ENCODE data around the gene HIRA.

HIRA gene

GRCh38 chr22:19410941-19411689 lies 20.4 kb downstream of the HIRA start:
- Histone ChIP-seq H3K27ac (ENCODE audit: insufficient read depth, low read depth, low read length, poor library complexity, severe bottlenecking) (no peak overlapping the region), H3K36me3 (ENCODE audit: control insufficient read depth, insufficient read depth, low read length) (peaks cover 23% of the 10 kb centered on the region), H3K27me3 (ENCODE audit: control insufficient read depth, insufficient read depth, low read length, poor library complexity, severe bottlenecking) (no peaks in the 10 kb centered on the region), H3K4me3 (ENCODE audit: insufficient read depth, low read depth, low read length) (no peak overlapping the region), H3K9me3 (ENCODE audit: control insufficient read depth, low read length) (no peaks in the 10 kb centered on the region), H3K4me1 (ENCODE audit: control insufficient read depth, insufficient read depth, low read length) (no peaks in the 10 kb centered on the region)
- 95 to 96% methylated on average over 6 of the region's 6 CpGs for WGBS, 2 experiments

GRCh38 chr22:19407649-19408606 lies 23.6 kb downstream of the HIRA start:
- Histone ChIP-seq H3K4me1 (ENCODE audit: control insufficient read depth, insufficient read depth, low read length) (no peaks in the 10 kb centered on the region), H3K9me3 (ENCODE audit: control insufficient read depth, low read length) (no peaks in the 10 kb centered on the region), H3K4me3 (ENCODE audit: insufficient read depth, low read depth, low read length) (no peak overlapping the region), H3K36me3 (ENCODE audit: control insufficient read depth, insufficient read depth, low read length) (peaks cover 35% of the 10 kb centered on the region), H3K27me3 (ENCODE audit: control insufficient read depth, insufficient read depth, low read length, poor library complexity, severe bottlenecking) (no peaks in the 10 kb centered on the region), H3K27ac (ENCODE audit: insufficient read depth, low read depth, low read length, poor library complexity, severe bottlenecking) (no peak overlapping the region)
- 94 to 96% methylated on average over 16 of the region's 16 CpGs for WGBS, 2 experiments

GRCh38 chr22:19406846-19407245 lies 24.7 kb downstream of the HIRA start:
- Histone ChIP-seq H3K4me3 (ENCODE audit: insufficient read depth, low read depth, low read length) (no peak overlapping the region), H3K4me1 (ENCODE audit: control insufficient read depth, insufficient read depth, low read length) (no peaks in the 10 kb centered on the region), H3K27ac (ENCODE audit: insufficient read depth, low read depth, low read length, poor library complexity, severe bottlenecking) (no peak overlapping the region), H3K9me3 (ENCODE audit: control insufficient read depth, low read length) (no peaks in the 10 kb centered on the region), H3K36me3 (ENCODE audit: control insufficient read depth, insufficient read depth, low read length) (peaks cover 36% of the 10 kb centered on the region), H3K27me3 (ENCODE audit: control insufficient read depth, insufficient read depth, low read length, poor library complexity, severe bottlenecking) (no peaks in the 10 kb centered on the region)
- WGBS, 2 experiments: 86 to 90% methylated on average over 4 of the region's 4 CpGs

GRCh38 chr22:19406281-19406811 lies 25.2 kb downstream of the HIRA start:
- 95 to 97% methylated on average over 3 of the region's 3 CpGs for WGBS, 2 experiments
- H3K4me1 ChIP-seq (ENCODE audit: control insufficient read depth, insufficient read depth, low read length): no peaks in the 10 kb centered on the region
- H3K27ac ChIP-seq (ENCODE audit: insufficient read depth, low read depth, low read length, poor library complexity, severe bottlenecking): no peak overlapping the region
- peaks cover 39% of the 10 kb centered on the region for H3K36me3 ChIP-seq (ENCODE audit: control insufficient read depth, insufficient read depth, low read length)
- H3K4me3 ChIP-seq (ENCODE audit: insufficient read depth, low read depth, low read length): no peak overlapping the region
- H3K9me3 ChIP-seq (ENCODE audit: control insufficient read depth, low read length): no peaks in the 10 kb centered on the region
- no peaks in the 10 kb centered on the region for H3K27me3 ChIP-seq (ENCODE audit: control insufficient read depth, insufficient read depth, low read length, poor library complexity, severe bottlenecking)

- H3K27me3 ChIP-seq (ENCODE audit: control insufficient read depth, insufficient read depth, low read length, poor library complexity, severe bottlenecking): no peaks in the 10 kb centered on the region
- H3K36me3 ChIP-seq (ENCODE audit: control insufficient read depth, insufficient read depth, low read length): peaks cover 38% of the 10 kb centered on the region
- WGBS, 2 experiments: 94 to 96% methylated on average over 8 of the region's 8 CpGs
- no peaks in the 10 kb centered on the region for H3K9me3 ChIP-seq (ENCODE audit: control insufficient read depth, low read length)
- no peak overlapping the region for H3K4me3 ChIP-seq (ENCODE audit: insufficient read depth, low read depth, low read length)
- no peak overlapping the region for H3K27ac ChIP-seq (ENCODE audit: insufficient read depth, low read depth, low read length, poor library complexity, severe bottlenecking)
- H3K4me1 ChIP-seq (ENCODE audit: control insufficient read depth, insufficient read depth, low read length): no peaks in the 10 kb centered on the region
Observed at GRCh38 chr22:19405652-19406051, 25.9 kb downstream of the HIRA start.

- H3K9me3 ChIP-seq (ENCODE audit: control insufficient read depth, low read length): no peaks in the 10 kb centered on the region
- H3K4me3 ChIP-seq (ENCODE audit: insufficient read depth, low read depth, low read length): no peak overlapping the region
- peaks cover 34% of the 10 kb centered on the region for H3K36me3 ChIP-seq (ENCODE audit: control insufficient read depth, insufficient read depth, low read length)
- WGBS, 2 experiments: 93 to 94% methylated on average over 4 of the region's 4 CpGs
- no peaks in the 10 kb centered on the region for H3K4me1 ChIP-seq (ENCODE audit: control insufficient read depth, insufficient read depth, low read length)
- H3K27me3 ChIP-seq (ENCODE audit: control insufficient read depth, insufficient read depth, low read length, poor library complexity, severe bottlenecking): no peaks in the 10 kb centered on the region
- H3K27ac ChIP-seq (ENCODE audit: insufficient read depth, low read depth, low read length, poor library complexity, severe bottlenecking): no peak overlapping the region
Observed at GRCh38 chr22:19405133-19405532, 26.4 kb downstream of the HIRA start.

GRCh38 chr22:19404676-19405075 lies 26.9 kb downstream of the HIRA start:
- 94% methylated on average over 3 of the region's 3 CpGs for WGBS, 2 experiments
- H3K36me3 ChIP-seq (ENCODE audit: control insufficient read depth, insufficient read depth, low read length): peaks cover 32% of the 10 kb centered on the region
- no peaks in the 10 kb centered on the region for H3K27me3 ChIP-seq (ENCODE audit: control insufficient read depth, insufficient read depth, low read length, poor library complexity, severe bottlenecking)
- no peak overlapping the region for H3K27ac ChIP-seq (ENCODE audit: insufficient read depth, low read depth, low read length, poor library complexity, severe bottlenecking)
- H3K9me3 ChIP-seq (ENCODE audit: control insufficient read depth, low read length): no peaks in the 10 kb centered on the region
- H3K4me1 ChIP-seq (ENCODE audit: control insufficient read depth, insufficient read depth, low read length): no peaks in the 10 kb centered on the region
- no peak overlapping the region for H3K4me3 ChIP-seq (ENCODE audit: insufficient read depth, low read depth, low read length)

GRCh38 chr22:19402642-19403191 lies 28.8 kb downstream of the HIRA start:
- no peaks in the 10 kb centered on the region for H3K27me3 ChIP-seq (ENCODE audit: control insufficient read depth, insufficient read depth, low read length, poor library complexity, severe bottlenecking)
- H3K9me3 ChIP-seq (ENCODE audit: control insufficient read depth, low read length): no peaks in the 10 kb centered on the region
- H3K36me3 ChIP-seq (ENCODE audit: control insufficient read depth, insufficient read depth, low read length): peaks cover 19% of the 10 kb centered on the region
- H3K4me1 ChIP-seq (ENCODE audit: control insufficient read depth, insufficient read depth, low read length): no peaks in the 10 kb centered on the region
- H3K27ac ChIP-seq (ENCODE audit: insufficient read depth, low read depth, low read length, poor library complexity, severe bottlenecking): no peak overlapping the region
- WGBS, 2 experiments: 87 to 92% methylated on average over 3 to 4 of the region's 4 CpGs
- no peak overlapping the region for H3K4me3 ChIP-seq (ENCODE audit: insufficient read depth, low read depth, low read length)

GRCh38 chr22:19401483-19401882 lies 30.1 kb downstream of the HIRA start:
- Histone ChIP-seq H3K4me3 (ENCODE audit: insufficient read depth, low read depth, low read length) (no peak overlapping the region), H3K4me1 (ENCODE audit: control insufficient read depth, insufficient read depth, low read length) (no peaks in the 10 kb centered on the region), H3K27ac (ENCODE audit: insufficient read depth, low read depth, low read length, poor library complexity, severe bottlenecking) (no peak overlapping the region), H3K27me3 (ENCODE audit: control insufficient read depth, insufficient read depth, low read length, poor library complexity, severe bottlenecking) (no peaks in the 10 kb centered on the region), H3K36me3 (ENCODE audit: control insufficient read depth, insufficient read depth, low read length) (peaks cover 25% of the 10 kb centered on the region), H3K9me3 (ENCODE audit: control insufficient read depth, low read length) (no peaks in the 10 kb centered on the region)
- 94 to 95% methylated on average over 4 of the region's 4 CpGs for WGBS, 2 experiments

GRCh38 chr22:19400881-19401280 lies 30.7 kb downstream of the HIRA start:
- WGBS, 2 experiments: 94% methylated on average over 6 of the region's 6 CpGs

More at GRCh38 chr22:19400881-19401280, 30.7 kb downstream of the HIRA start:
- no peak overlapping the region for H3K4me3 ChIP-seq (ENCODE audit: insufficient read depth, low read depth, low read length)
- no peaks in the 10 kb centered on the region for H3K4me1 ChIP-seq (ENCODE audit: control insufficient read depth, insufficient read depth, low read length)
- no peak overlapping the region for H3K27ac ChIP-seq (ENCODE audit: insufficient read depth, low read depth, low read length, poor library complexity, severe bottlenecking)
- no peaks in the 10 kb centered on the region for H3K9me3 ChIP-seq (ENCODE audit: control insufficient read depth, low read length)
- peaks cover 27% of the 10 kb centered on the region for H3K36me3 ChIP-seq (ENCODE audit: control insufficient read depth, insufficient read depth, low read length)
- no peaks in the 10 kb centered on the region for H3K27me3 ChIP-seq (ENCODE audit: control insufficient read depth, insufficient read depth, low read length, poor library complexity, severe bottlenecking)

Measured in ectodermal cell (in vitro differentiated cells).